PC-9 (cell line): ENCODE data around the gene KRT39.

ENCODE experiments used
- CTCF ChIP-seq: fragments of 200-600 bp; sonication (generic); conservative IDR thresholded peaks from 2 replicates; pipeline ENCODE4 v1.6.1; 2017; ENCODE audit warnings: mixed run types, antibody characterized with exemption, mild to moderate bottlenecking, moderate library complexity
- EZH2 ChIP-seq: fragments of 200-600 bp; sonication (generic); IDR thresholded peaks from 2 replicates; pipeline ENCODE4 v1.8.0; 2017; ENCODE audit warnings: antibody characterized with exemption, low read depth

GRCh38 chr17:40916366-40916765 is 50.4 kb downstream of the KRT39 start:
- 0 out of 2 replicates have a peak, but pooled peaks have one; percentile 5 for TF ChIP-seq CTCF
- no peak for TF ChIP-seq EZH2
